ENCODE data around the gene OR11H7. TPM values are rescaled to one million over a fixed set of nuclear protein-coding genes. Genes with fewer than 3 reads are reported as not detected.
"Not testable (repeated sequence)": the region's sequence is repeated elsewhere in the genome, so short reads cannot be mapped to it uniquely, and the experiment has no call there.

OR11H7 gene
- polyA plus RNA-seq, result not detected

GRCh38 chr14:20228681-20229080 lies at the start of gene OR11H7:
Gene OR11H7 (plus strand): TSS chr14:20228981.
- H3K27me3 Mint-ChIP-seq, result peaks cover 8% of the 10 kb centered on the region
- peaks cover 2 to 7% (median 4%) of the 10 kb centered on the region in 3 donors for H3K9me3 Mint-ChIP-seq
- H3K27ac Mint-ChIP-seq, result no peak within 1 kb of the TSS
- no peaks in the 10 kb centered on the region for H3K4me1 Mint-ChIP-seq
- no peak within 1 kb of the TSS for H3K4me3 Mint-ChIP-seq
- H3K36me3 Mint-ChIP-seq, result no peaks in the 10 kb centered on the region

- Mint-ChIP-seq H3K9me3 (peaks cover 0 to 3% (median 2%) of the 10 kb centered on the region in 3 donors), H3K4me1 (peaks cover 0 to 7% (median 0%) of the 10 kb centered on the region in 3 donors), H3K27me3 (no peaks in the 10 kb centered on the region), H3K27ac (no peak overlapping the region), H3K4me3 (no peak overlapping the region), H3K36me3 (peaks cover 3% of the 10 kb centered on the region)
Observed at GRCh38 chr14:20179218-20179617, 49.6 kb upstream of the OR11H7 start.

GRCh38 chr14:20179880-20180279 lies 48.9 kb upstream of the OR11H7 start:
- Mint-ChIP-seq H3K27ac (no peak overlapping the region), H3K9me3 (peaks cover 0 to 3% (median 2%) of the 10 kb centered on the region in 3 donors), H3K36me3 (peaks cover 3% of the 10 kb centered on the region), H3K27me3 (no peaks in the 10 kb centered on the region), H3K4me3 (no peak overlapping the region), H3K4me1 (peaks cover 0 to 7% (median 0%) of the 10 kb centered on the region in 3 donors)

GRCh38 chr14:20180486-20180885 lies 48.3 kb upstream of the OR11H7 start:
- peaks cover 3% of the 10 kb centered on the region for H3K36me3 Mint-ChIP-seq
- peaks cover 0 to 4% (median 2%) of the 10 kb centered on the region in 3 donors for H3K9me3 Mint-ChIP-seq
- no peaks in the 10 kb centered on the region for H3K27me3 Mint-ChIP-seq
- H3K27ac Mint-ChIP-seq, result no peak overlapping the region
- H3K4me3 Mint-ChIP-seq, result no peak overlapping the region
- H3K4me1 Mint-ChIP-seq, result peaks cover 0 to 7% (median 0%) of the 10 kb centered on the region in 3 donors

- Mint-ChIP-seq H3K4me3 (no peak overlapping the region), H3K36me3 (peaks cover 3% of the 10 kb centered on the region), H3K27ac (no peak overlapping the region), H3K27me3 (peaks cover 7% of the 10 kb centered on the region), H3K9me3 (peaks cover 0 to 3% (median 1%) of the 10 kb centered on the region in 3 donors), H3K4me1 (peaks cover 0 to 6% (median 2%) of the 10 kb centered on the region in 3 donors)
Observed at GRCh38 chr14:20184181-20184580, 44.6 kb upstream of the OR11H7 start.

- Mint-ChIP-seq H3K27ac (no peak within 1 kb of the TSS), H3K4me3 (no peak within 1 kb of the TSS), H3K36me3 (no peaks in the 10 kb centered on the region), H3K27me3 (peaks cover 7% of the 10 kb centered on the region), H3K9me3 (peaks cover 0 to under 1% (median 0%) of the 10 kb centered on the region in 3 donors), H3K4me1 (peaks cover 0 to 2% (median 1%) of the 10 kb centered on the region in 3 donors)
Observed at GRCh38 chr14:20190596-20190995, 38.2 kb upstream of the OR11H7 start, which contains the start of gene OR11G2. Gene OR11G2 (plus strand): TSS chr14:20190896. CDS start chr14:20197438, 6,542 bp downstream.

- Mint-ChIP-seq H3K27me3 (peaks cover 5% of the 10 kb centered on the region), H3K4me1 (peaks cover 0 to 2% (median 1%) of the 10 kb centered on the region in 3 donors), H3K36me3 (no peaks in the 10 kb centered on the region), H3K27ac (no peak overlapping the region), H3K4me3 (no peak overlapping the region), H3K9me3 (no peaks in the 10 kb centered on the region)
Observed at GRCh38 chr14:20191396-20191795, 37.4 kb upstream of the OR11H7 start.

- Mint-ChIP-seq H3K4me1 (peaks cover 0 to 1% (median 0%) of the 10 kb centered on the region in 3 donors), H3K4me3 (no peak overlapping the region), H3K36me3 (no peaks in the 10 kb centered on the region), H3K27ac (no peak overlapping the region), H3K9me3 (no peaks in the 10 kb centered on the region), H3K27me3 (no peaks in the 10 kb centered on the region)
Observed at GRCh38 chr14:20194101-20194500, 34.7 kb upstream of the OR11H7 start.

- not testable (repeated sequence) for H3K4me1 Mint-ChIP-seq
Observed at GRCh38 chr14:20195170-20195569, 33.6 kb upstream of the OR11H7 start.

GRCh38 chr14:20195911-20196310 lies 32.9 kb upstream of the OR11H7 start:
- no peaks in the 10 kb centered on the region for H3K36me3 Mint-ChIP-seq

More at GRCh38 chr14:20195170-20195569, 33.6 kb upstream of the OR11H7 start:
- not testable (repeated sequence) for H3K27ac Mint-ChIP-seq, H3K27me3 Mint-ChIP-seq, H3K36me3 Mint-ChIP-seq, H3K4me3 Mint-ChIP-seq, H3K9me3 Mint-ChIP-seq

GRCh38 chr14:20197459-20197858 lies 31.3 kb upstream of the OR11H7 start:
- no peak overlapping the region for H3K4me3 Mint-ChIP-seq
- H3K4me1 Mint-ChIP-seq, result no peaks in the 10 kb centered on the region
- peak overlapping the region in 1 of 3 donors; percentile 32 for H3K27ac Mint-ChIP-seq
- no peaks in the 10 kb centered on the region for H3K9me3 Mint-ChIP-seq
- H3K36me3 Mint-ChIP-seq, result no peaks in the 10 kb centered on the region
- H3K27me3 Mint-ChIP-seq, result no peaks in the 10 kb centered on the region

More at GRCh38 chr14:20195911-20196310, 32.9 kb upstream of the OR11H7 start:
- H3K27me3 Mint-ChIP-seq, result no peaks in the 10 kb centered on the region
- H3K4me3 Mint-ChIP-seq, result no peak overlapping the region
- no peak overlapping the region for H3K27ac Mint-ChIP-seq
- H3K4me1 Mint-ChIP-seq, result no peaks in the 10 kb centered on the region
- H3K9me3 Mint-ChIP-seq, result no peaks in the 10 kb centered on the region

GRCh38 chr14:20198991-20199390 lies 29.8 kb upstream of the OR11H7 start:
- H3K36me3 Mint-ChIP-seq, result no peaks in the 10 kb centered on the region
- H3K4me1 Mint-ChIP-seq, result no peaks in the 10 kb centered on the region
- no peaks in the 10 kb centered on the region for H3K9me3 Mint-ChIP-seq
- no peak overlapping the region for H3K27ac Mint-ChIP-seq
- no peaks in the 10 kb centered on the region for H3K27me3 Mint-ChIP-seq
- H3K4me3 Mint-ChIP-seq, result no peak overlapping the region

GRCh38 chr14:20204721-20205120 lies 24.1 kb upstream of the OR11H7 start:
- Mint-ChIP-seq H3K9me3 (peaks cover 0 to 2% (median 0%) of the 10 kb centered on the region in 3 donors), H3K36me3 (no peaks in the 10 kb centered on the region), H3K27ac (no peak overlapping the region), H3K4me1 (no peaks in the 10 kb centered on the region), H3K27me3 (peaks cover 10% of the 10 kb centered on the region), H3K4me3 (no peak overlapping the region)

- no peak overlapping the region for H3K27ac Mint-ChIP-seq
- H3K9me3 Mint-ChIP-seq, result peaks cover 0 to 4% (median 3%) of the 10 kb centered on the region in 3 donors
- no peaks in the 10 kb centered on the region for H3K4me1 Mint-ChIP-seq
- H3K36me3 Mint-ChIP-seq, result no peaks in the 10 kb centered on the region
- no peak overlapping the region for H3K4me3 Mint-ChIP-seq
- H3K27me3 Mint-ChIP-seq, result peaks cover 12% of the 10 kb centered on the region
Observed at GRCh38 chr14:20209595-20209994, 19.2 kb upstream of the OR11H7 start.

GRCh38 chr14:20212406-20212805 lies 16.4 kb upstream of the OR11H7 start:
- not testable (repeated sequence) for H3K36me3 Mint-ChIP-seq, H3K27me3 Mint-ChIP-seq, H3K27ac Mint-ChIP-seq, H3K4me3 Mint-ChIP-seq, H3K9me3 Mint-ChIP-seq, H3K4me1 Mint-ChIP-seq

- Mint-ChIP-seq H3K4me3 (no peak overlapping the region), H3K4me1 (no peaks in the 10 kb centered on the region), H3K27ac (no peak overlapping the region), H3K9me3 (peaks cover 0 to 3% (median 2%) of the 10 kb centered on the region in 3 donors), H3K36me3 (no peaks in the 10 kb centered on the region), H3K27me3 (peaks cover 3% of the 10 kb centered on the region)
Observed at GRCh38 chr14:20215196-20215595, 13.6 kb upstream of the OR11H7 start.
